ENCODE results near the gene ESR2. TPM values are rescaled to one million over a fixed set of nuclear protein-coding genes. Genes with fewer than 3 reads are reported as not detected.

Gene ESR2
- total RNA-seq, 1 donor from 2014 or later: 0.17 TPM

- no peaks in the 10 kb centered on the region for H3K27me3 ChIP-seq (ENCODE audit: control insufficient read depth, insufficient read depth, low read length)
- no peak overlapping the region for H3K4me3 ChIP-seq (ENCODE audit: low read depth, low read length)
- H3K36me3 ChIP-seq (ENCODE audit: control insufficient read depth, insufficient read depth, low read length): no peaks in the 10 kb centered on the region
- no peak for DNase-seq (ENCODE audit: low read depth)
- no peak for TF ChIP-seq CTCF (IDR thresholded peaks at IDR 0.05; ENCODE audit: insufficient read depth, low read length, poor library complexity, severe bottlenecking)
Observed at GRCh38 chr14:64229489-64229888, 64.7 kb downstream of the ESR2 start.

- no peak for DNase-seq (ENCODE audit: low read depth)
- Histone ChIP-seq H3K4me3 (ENCODE audit: low read depth, low read length) (no peak overlapping the region), H3K36me3 (ENCODE audit: control insufficient read depth, insufficient read depth, low read length) (no peaks in the 10 kb centered on the region), H3K27me3 (ENCODE audit: control insufficient read depth, insufficient read depth, low read length) (no peaks in the 10 kb centered on the region)
- TF ChIP-seq CTCF (IDR thresholded peaks at IDR 0.05; ENCODE audit: insufficient read depth, low read length, poor library complexity, severe bottlenecking): no peak
Observed at GRCh38 chr14:64227856-64228255, 66.3 kb downstream of the ESR2 start.

GRCh38 chr14:64225151-64225757, 68.9 kb downstream of the ESR2 start:
- no peaks in the 10 kb centered on the region for H3K27me3 ChIP-seq (ENCODE audit: control insufficient read depth, insufficient read depth, low read length)
- H3K4me3 ChIP-seq (ENCODE audit: low read depth, low read length): no peak overlapping the region
- TF ChIP-seq CTCF (IDR thresholded peaks at IDR 0.05; ENCODE audit: insufficient read depth, low read length, poor library complexity, severe bottlenecking): no peak
- DNase-seq (ENCODE audit: low read depth): no peak
- no peaks in the 10 kb centered on the region for H3K36me3 ChIP-seq (ENCODE audit: control insufficient read depth, insufficient read depth, low read length)

GRCh38 chr14:64221391-64222003, 72.7 kb downstream of the ESR2 start:
- no peak for DNase-seq (ENCODE audit: low read depth)
- Histone ChIP-seq H3K4me3 (ENCODE audit: low read depth, low read length) (no peak overlapping the region), H3K27me3 (ENCODE audit: control insufficient read depth, insufficient read depth, low read length) (no peaks in the 10 kb centered on the region), H3K36me3 (ENCODE audit: control insufficient read depth, insufficient read depth, low read length) (no peaks in the 10 kb centered on the region)
- TF ChIP-seq CTCF (IDR thresholded peaks at IDR 0.05; ENCODE audit: insufficient read depth, low read length, poor library complexity, severe bottlenecking): no peak

DNA sequence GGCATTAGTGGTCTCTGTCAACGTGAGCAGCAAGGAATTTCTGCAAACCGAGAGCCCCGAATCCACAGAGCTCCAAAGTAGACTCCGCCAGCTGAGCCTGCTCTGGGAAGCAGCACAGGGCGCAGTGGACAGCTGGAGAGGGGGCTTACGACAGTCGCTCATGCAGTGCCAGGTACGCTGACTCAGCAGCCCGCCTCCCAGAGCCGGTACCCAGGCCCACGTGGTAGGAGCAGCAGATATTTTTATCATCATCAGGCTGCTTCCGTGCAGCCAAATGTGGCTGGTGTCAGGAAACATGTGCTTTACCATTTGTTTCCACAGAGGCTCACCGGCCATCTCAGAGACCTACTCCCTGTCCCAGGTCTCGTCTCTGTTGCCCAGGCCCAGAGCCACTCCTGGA, 73.7 kb downstream of the ESR2 start:
- no peaks in the 10 kb centered on the region for H3K27me3 ChIP-seq (ENCODE audit: control insufficient read depth, insufficient read depth, low read length)
- no peak for TF ChIP-seq CTCF (IDR thresholded peaks at IDR 0.05; ENCODE audit: insufficient read depth, low read length, poor library complexity, severe bottlenecking)
- H3K36me3 ChIP-seq (ENCODE audit: control insufficient read depth, insufficient read depth, low read length): no peaks in the 10 kb centered on the region
- no peak overlapping the region for H3K4me3 ChIP-seq (ENCODE audit: low read depth, low read length)
- no peak for DNase-seq (ENCODE audit: low read depth)

DNA sequence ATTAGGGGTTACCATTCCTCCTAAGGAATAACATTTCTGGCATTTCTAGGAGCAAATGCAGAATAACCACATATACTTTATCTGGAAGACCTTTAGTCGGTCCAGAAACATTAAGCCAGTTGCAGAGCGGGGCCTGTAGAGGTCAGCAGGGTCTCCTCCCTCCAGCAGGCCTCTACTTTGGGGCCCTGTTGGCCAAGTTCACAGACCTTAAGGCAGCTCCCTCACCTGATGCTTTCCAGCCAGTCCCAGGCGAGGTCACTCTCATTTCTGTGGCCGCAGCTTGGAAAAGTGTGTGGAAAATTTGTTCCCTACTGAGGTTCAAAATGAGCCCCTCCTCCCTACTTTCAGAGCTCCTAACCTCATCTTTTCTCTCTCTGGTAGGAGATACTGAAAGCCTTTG, 74.1 kb downstream of the ESR2 start:
- Histone ChIP-seq H3K4me3 (ENCODE audit: low read depth, low read length) (no peak overlapping the region), H3K36me3 (ENCODE audit: control insufficient read depth, insufficient read depth, low read length) (no peaks in the 10 kb centered on the region), H3K27me3 (ENCODE audit: control insufficient read depth, insufficient read depth, low read length) (no peaks in the 10 kb centered on the region)
- no peak for DNase-seq (ENCODE audit: low read depth)
- no peak for TF ChIP-seq CTCF (IDR thresholded peaks at IDR 0.05; ENCODE audit: insufficient read depth, low read length, poor library complexity, severe bottlenecking)

All from kidney epithelial cell (primary cell).